ENCODE results near the gene TREX2.

The TREX2 gene

GRCh38 chrX:153476666-153477363, 31.0 kb upstream of the TREX2 start:
- peak; percentile 28 for DNase-seq (ENCODE audit: low read depth)
- TF ChIP-seq, protein P1, sequence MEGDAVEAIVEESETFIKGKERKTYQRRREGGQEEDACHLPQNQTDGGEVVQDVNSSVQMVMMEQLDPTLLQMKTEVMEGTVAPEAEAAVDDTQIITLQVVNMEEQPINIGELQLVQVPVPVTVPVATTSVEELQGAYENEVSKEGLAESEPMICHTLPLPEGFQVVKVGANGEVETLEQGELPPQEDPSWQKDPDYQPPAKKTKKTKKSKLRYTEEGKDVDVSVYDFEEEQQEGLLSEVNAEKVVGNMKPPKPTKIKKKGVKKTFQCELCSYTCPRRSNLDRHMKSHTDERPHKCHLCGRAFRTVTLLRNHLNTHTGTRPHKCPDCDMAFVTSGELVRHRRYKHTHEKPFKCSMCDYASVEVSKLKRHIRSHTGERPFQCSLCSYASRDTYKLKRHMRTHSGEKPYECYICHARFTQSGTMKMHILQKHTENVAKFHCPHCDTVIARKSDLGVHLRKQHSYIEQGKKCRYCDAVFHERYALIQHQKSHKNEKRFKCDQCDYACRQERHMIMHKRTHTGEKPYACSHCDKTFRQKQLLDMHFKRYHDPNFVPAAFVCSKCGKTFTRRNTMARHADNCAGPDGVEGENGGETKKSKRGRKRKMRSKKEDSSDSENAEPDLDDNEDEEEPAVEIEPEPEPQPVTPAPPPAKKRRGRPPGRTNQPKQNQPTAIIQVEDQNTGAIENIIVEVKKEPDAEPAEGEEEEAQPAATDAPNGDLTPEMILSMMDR (conservative IDR thresholded peaks at IDR 0.05; ENCODE audit: low read depth, low read length): no peak
- no peak overlapping the region for H3K4me3 ChIP-seq (ENCODE audit: low read depth, low read length)

DNA sequence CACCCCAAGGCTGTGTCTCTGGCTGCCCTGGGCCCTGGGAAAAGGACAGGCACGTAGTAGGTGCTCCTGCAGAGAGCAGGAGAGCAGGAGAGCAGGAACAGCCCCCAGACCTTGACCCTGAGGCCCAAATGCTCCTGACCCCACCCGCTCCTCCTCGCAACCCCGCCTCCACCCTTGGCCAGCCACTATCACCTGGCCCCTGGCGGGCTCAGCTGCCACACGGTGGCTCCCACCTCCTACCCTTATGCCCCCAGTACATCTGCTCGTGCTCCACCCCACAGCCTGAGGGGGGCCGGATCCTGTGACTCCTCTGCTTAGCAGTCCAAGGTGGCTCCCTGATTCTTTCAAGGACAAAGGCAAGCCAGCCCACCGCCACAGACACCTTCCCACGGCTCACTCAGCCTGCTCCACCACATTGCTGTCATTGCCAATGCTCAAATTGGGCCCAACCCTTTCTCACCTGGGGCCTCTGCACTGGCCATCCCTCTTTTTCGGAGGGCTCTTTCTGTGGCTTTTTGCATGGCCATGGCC, 30.0 kb upstream of the TREX2 start:
- no peak overlapping the region for H3K4me3 ChIP-seq (ENCODE audit: low read depth, low read length)
- DNase-seq (ENCODE audit: low read depth): no peak
- TF ChIP-seq, protein P1 (conservative IDR thresholded peaks at IDR 0.05; ENCODE audit: low read depth, low read length): no peak

DNA sequence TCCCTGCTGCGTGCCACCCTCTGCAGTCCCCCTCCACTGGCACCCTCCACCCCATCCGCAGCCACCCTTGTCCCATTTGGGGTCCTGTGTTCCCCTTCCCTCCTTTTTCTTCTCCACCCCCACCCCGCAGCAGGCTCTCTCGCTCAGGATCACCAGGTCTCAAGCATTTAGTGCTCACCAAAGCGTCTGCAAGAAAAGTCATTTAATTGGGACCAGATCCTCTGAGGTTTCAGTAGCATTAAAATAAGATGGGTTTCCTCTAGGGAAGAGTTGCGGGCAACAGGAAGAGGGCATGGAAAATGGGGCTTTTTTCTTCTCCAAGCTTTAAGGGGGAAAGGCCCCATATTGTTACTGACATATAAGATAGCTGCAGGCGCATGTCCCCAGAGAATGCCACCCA, 29.4 kb upstream of the TREX2 start:
- no peak for DNase-seq (ENCODE audit: low read depth)
- TF ChIP-seq, protein P1 (conservative IDR thresholded peaks at IDR 0.05; ENCODE audit: low read depth, low read length): no peak
- no peak overlapping the region for H3K4me3 ChIP-seq (ENCODE audit: low read depth, low read length)

- TF ChIP-seq, protein P1 (conservative IDR thresholded peaks at IDR 0.05; ENCODE audit: low read depth, low read length): no peak
- peak; percentile 45 for DNase-seq (ENCODE audit: low read depth)
- H3K4me3 ChIP-seq (ENCODE audit: low read depth, low read length): peak overlapping the region; percentile 29
Measured at GRCh38 chrX:153474718-153475117, 28.9 kb upstream of the TREX2 start.

GRCh38 chrX:153474266-153474665, 28.4 kb upstream of the TREX2 start:
- no peak for DNase-seq (ENCODE audit: low read depth)
- TF ChIP-seq, protein P1 (conservative IDR thresholded peaks at IDR 0.05; ENCODE audit: low read depth, low read length): no peak
- H3K4me3 ChIP-seq (ENCODE audit: low read depth, low read length): no peak overlapping the region

- TF ChIP-seq, protein P1 (conservative IDR thresholded peaks at IDR 0.05; ENCODE audit: low read depth, low read length): no peak
- no peak overlapping the region for H3K4me3 ChIP-seq (ENCODE audit: low read depth, low read length)
- DNase-seq (ENCODE audit: low read depth): no peak
Measured at GRCh38 chrX:153473126-153473525, 27.3 kb upstream of the TREX2 start.

Measured in choroid plexus epithelial cell (primary cell).